Forelimb muscle (tissue), 1 donor: ENCODE measurements around the gene RANBP3L. TPM values are rescaled to one million over a fixed set of nuclear protein-coding genes. Genes with fewer than 3 reads are reported as not detected.
"Not testable (repeated sequence)": the region's sequence is repeated elsewhere in the genome, so short reads cannot be mapped to it uniquely, and the experiment has no call there.

Experiments used
- DNase-seq: peaks from one replicate; pipeline ENCODE4 v3.0.0-alpha.2; 2013; ENCODE audit warnings: low read depth
- polyA plus RNA-seq: library from polyadenylated mRNA; unstranded; fragments of 120-200 nt; gene quantifications from one replicate; pipeline ENCODE4 v1.2.1, GENCODE V29; 2013; ENCODE audit not compliant: insufficient read length

The RANBP3L gene
- polyA plus RNA-seq, 1 donor = 0.47 TPM

DNA sequence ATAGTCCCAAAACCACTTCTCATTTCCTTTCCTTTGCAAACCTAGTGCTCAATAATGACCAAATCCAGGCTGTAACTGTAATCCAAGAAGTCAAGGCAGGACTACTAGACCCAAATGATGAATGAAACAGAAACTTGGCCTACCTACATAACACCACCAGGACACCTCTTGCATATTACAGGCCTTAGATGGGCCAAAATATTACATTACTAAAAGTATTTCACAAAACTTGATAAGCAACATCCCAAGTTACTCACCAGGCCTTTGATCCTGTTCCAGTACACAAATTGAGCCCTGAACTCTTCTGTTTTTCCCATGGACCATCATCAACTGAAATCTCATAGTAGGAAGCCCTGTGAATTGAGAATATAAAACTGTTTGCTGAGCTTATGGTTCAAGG lies 94.8 kb downstream of the RANBP3L start:
- no peak for DNase-seq

DNA sequence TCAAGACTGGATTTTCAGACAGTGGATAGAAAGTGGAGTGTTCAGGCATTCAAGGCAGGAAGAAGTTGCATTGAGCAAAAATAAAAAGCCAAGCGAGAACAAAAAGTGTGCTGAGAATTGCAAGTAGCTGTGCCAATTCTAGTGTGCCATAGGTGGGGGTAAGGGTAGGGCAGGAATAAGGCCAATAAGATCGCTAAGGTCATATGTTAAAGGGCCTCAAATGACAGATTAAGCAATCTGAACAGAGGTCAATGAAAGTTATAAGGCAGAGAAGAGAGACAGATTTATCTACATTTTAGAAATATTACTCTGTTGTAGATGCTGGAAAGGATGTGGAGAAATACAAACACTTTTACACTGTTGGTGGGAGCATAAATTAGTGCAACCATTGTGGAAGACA lies 96.4 kb downstream of the RANBP3L start:
- no peak for DNase-seq

DNA sequence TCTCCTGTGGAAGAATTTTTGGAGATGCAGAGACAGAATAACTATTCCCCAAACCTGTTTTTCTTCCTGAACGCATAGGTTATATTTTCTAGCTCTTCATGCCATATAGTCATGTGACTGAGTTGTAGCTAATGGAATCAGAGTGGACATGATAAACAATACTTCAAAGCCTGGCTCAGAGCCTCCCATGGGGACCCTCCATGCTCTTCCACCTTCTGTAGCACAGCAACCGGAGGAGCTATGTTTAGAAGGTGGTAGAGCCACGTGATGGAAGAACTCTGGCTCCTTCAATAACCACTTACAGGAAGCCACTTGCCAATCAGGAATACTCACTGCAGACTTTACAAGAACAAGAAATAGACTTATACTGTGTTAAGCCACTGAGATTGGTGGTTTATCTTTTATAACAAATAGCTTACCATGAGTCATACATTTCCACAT lies 99.2 kb downstream of the RANBP3L start:
- no peak for DNase-seq

GRCh38 chr5:36200513-36200912 lies 101.2 kb downstream of the RANBP3L start:
- DNase-seq = no peak

GRCh38 chr5:36199620-36200019 lies 102.1 kb downstream of the RANBP3L start:
- no peak for DNase-seq

GRCh38 chr5:36198783-36199182 lies 102.9 kb downstream of the RANBP3L start:
- DNase-seq = not testable (repeated sequence)

Other genes starting within 250 kb of the RANBP3L start
- 0.68 TPM for gene UGT3A2, start 235.0 kb downstream of the RANBP3L start, polyA plus RNA-seq
- gene LMBRD2, start 150.0 kb downstream of the RANBP3L start, polyA plus RNA-seq = 13.7 TPM
- 44.9 TPM for gene SKP2, start 149.8 kb downstream of the RANBP3L start, polyA plus RNA-seq
- 38.2 TPM for gene NADK2, start 60.0 kb downstream of the RANBP3L start, polyA plus RNA-seq